OCI-LY3 (cell line): ENCODE measurements around the gene MS4A18.
"Not testable (repeated sequence)": the region's sequence is repeated elsewhere in the genome, so short reads cannot be mapped to it uniquely, and the experiment has no call there.

ENCODE experiments used
- CTCF ChIP-seq: fragments of 200-600, 300-600 bp; sonication (generic); IDR thresholded peaks from 2 replicates; pipeline ENCODE4 v1.5.1; 2014; ENCODE audit warnings: antibody characterized with exemption, low read length, low read depth
- EZH2phosphoT487 ChIP-seq: fragments of 200-600 bp; shearing (Covaris generic); IDR thresholded peaks from 2 replicates; pipeline ENCODE4 v1.6.1; 2018; ENCODE audit warnings: antibody characterized with exemption, mixed run types, low read depth

- TF ChIP-seq CTCF, EZH2phosphoT487: not testable (repeated sequence)
Measured at GRCh38 chr11:60684541-60684848, 40.0 kb upstream of the MS4A18 start.
